ENCODE measurements around the gene ZBTB42.
"Not testable (repeated sequence)": the region's sequence is repeated elsewhere in the genome, so short reads cannot be mapped to it uniquely, and the experiment has no call there.

ZBTB42 gene

GRCh38 chr14:104805941-104806624 is 5.2 kb downstream of the ZBTB42 start:
- no peak for DNase-seq (ENCODE audit: low read depth in 1 of 2, low spot score in 1 of 2)

- DNase-seq (ENCODE audit: low read depth in 1 of 2, low spot score in 1 of 2): no peak
Observed at GRCh38 chr14:104806625-104807465, 5.9 kb downstream of the ZBTB42 start.

- DNase-seq (ENCODE audit: low read depth in 1 of 2, low spot score in 1 of 2): no peak
Observed at GRCh38 chr14:104808456-104808855, 7.6 kb downstream of the ZBTB42 start.

GRCh38 chr14:104810316-104810715 is 9.4 kb downstream of the ZBTB42 start:
- no peak for DNase-seq (ENCODE audit: low read depth in 1 of 2, low spot score in 1 of 2)

- DNase-seq (ENCODE audit: low read depth in 1 of 2, low spot score in 1 of 2): no peak
Observed at GRCh38 chr14:104813286-104813685, 12.4 kb downstream of the ZBTB42 start.

GRCh38 chr14:104814701-104815100 is 13.8 kb downstream of the ZBTB42 start:
- not testable (repeated sequence) for DNase-seq (ENCODE audit: low read depth in 1 of 2, low spot score in 1 of 2)

GRCh38 chr14:104816616-104816884 is 15.6 kb downstream of the ZBTB42 start:
- no peak for DNase-seq (ENCODE audit: low read depth in 1 of 2, low spot score in 1 of 2)

GRCh38 chr14:104817930-104818713 is 17.2 kb downstream of the ZBTB42 start:
- DNase-seq (ENCODE audit: low read depth in 1 of 2, low spot score in 1 of 2): no peak

GRCh38 chr14:104818714-104819161 is 17.8 kb downstream of the ZBTB42 start:
- DNase-seq (ENCODE audit: low read depth in 1 of 2, low spot score in 1 of 2): no peak

- no peak for DNase-seq (ENCODE audit: low read depth in 1 of 2, low spot score in 1 of 2)
Observed at GRCh38 chr14:104819361-104819781, 18.5 kb downstream of the ZBTB42 start.

GRCh38 chr14:104820669-104821228 is 19.8 kb downstream of the ZBTB42 start:
- no peak for DNase-seq (ENCODE audit: low read depth in 1 of 2, low spot score in 1 of 2)

GRCh38 chr14:104821229-104821945 is 20.5 kb downstream of the ZBTB42 start:
- DNase-seq (ENCODE audit: low read depth in 1 of 2, low spot score in 1 of 2): no peak

GRCh38 chr14:104821971-104822608 is 21.2 kb downstream of the ZBTB42 start:
- DNase-seq (ENCODE audit: low read depth in 1 of 2, low spot score in 1 of 2): no peak

- no peak for DNase-seq (ENCODE audit: low read depth in 1 of 2, low spot score in 1 of 2)
Observed at GRCh38 chr14:104822821-104823615, 22.1 kb downstream of the ZBTB42 start.

GRCh38 chr14:104824353-104824997 is 23.6 kb downstream of the ZBTB42 start:
- DNase-seq (ENCODE audit: low read depth in 1 of 2, low spot score in 1 of 2): no peak

- DNase-seq (ENCODE audit: low read depth in 1 of 2, low spot score in 1 of 2): peak; percentile 88 to 97
Observed at GRCh38 chr14:104826189-104826860, 25.4 kb downstream of the ZBTB42 start.

- no peak for DNase-seq (ENCODE audit: low read depth in 1 of 2, low spot score in 1 of 2)
Observed at GRCh38 chr14:104826861-104827176, 25.9 kb downstream of the ZBTB42 start.

GRCh38 chr14:104827177-104828055 is 26.5 kb downstream of the ZBTB42 start:
- DNase-seq (ENCODE audit: low read depth in 1 of 2, low spot score in 1 of 2): peak; percentile 27 to 35

Measured in activated CD4-positive, alpha-beta T cell treated with anti-CD3 and anti-CD28 coated beads, Interleukin-2, amount 50 U/mL, for 24 hours (primary cell).